Measurements from ENCODE around the gene CDCA7L.

Gene CDCA7L

DNA sequence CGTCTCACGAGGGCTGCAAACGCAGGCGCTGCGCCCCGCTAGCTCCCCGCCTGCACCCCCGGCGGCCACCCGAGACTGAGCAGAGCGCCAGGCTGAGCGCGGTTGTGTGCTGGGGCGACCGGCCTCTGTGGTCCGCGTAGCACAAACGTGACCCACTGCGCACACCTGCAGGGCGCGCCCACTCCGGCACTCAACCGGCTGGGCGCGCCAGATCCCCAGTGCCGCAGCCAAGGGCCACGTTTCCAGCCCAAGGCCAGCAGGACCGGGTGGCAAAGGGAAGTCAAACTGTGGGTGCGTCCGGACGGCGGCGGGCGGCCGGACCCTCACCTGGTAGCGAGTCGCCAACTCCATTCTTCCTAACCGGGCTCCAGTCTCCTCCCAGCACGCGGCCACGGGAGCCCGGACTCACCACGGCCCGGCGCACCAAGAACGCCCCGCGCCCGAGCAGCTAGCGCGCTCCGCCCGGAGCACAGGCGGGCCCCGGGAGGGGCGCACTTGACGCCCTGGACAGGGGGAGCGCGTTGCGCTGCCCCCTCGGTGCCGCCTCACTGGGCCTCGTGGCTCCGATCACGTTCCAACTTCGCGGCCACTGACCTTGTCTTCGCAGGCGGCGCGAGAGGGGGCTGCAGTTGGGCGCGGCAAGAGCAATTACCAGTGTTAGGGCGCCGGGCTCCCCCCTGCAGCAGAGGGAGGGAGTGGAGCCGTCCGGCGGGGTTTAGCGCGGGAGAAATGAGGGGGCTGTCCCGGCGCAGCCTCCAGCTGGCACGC, at the start of gene CDCA7L:
Gene CDCA7L (minus strand): TSS at position 446 of the 768 bp plus-strand sequence. CDS start 95 bp downstream, at position 351.
- DNase-seq (ENCODE audit: low read depth), result peak; percentile 43

GRCh38 chr7:21986096-21986495, 40.4 kb upstream of the CDCA7L start:
- no peak for DNase-seq (ENCODE audit: low read depth)

DNA sequence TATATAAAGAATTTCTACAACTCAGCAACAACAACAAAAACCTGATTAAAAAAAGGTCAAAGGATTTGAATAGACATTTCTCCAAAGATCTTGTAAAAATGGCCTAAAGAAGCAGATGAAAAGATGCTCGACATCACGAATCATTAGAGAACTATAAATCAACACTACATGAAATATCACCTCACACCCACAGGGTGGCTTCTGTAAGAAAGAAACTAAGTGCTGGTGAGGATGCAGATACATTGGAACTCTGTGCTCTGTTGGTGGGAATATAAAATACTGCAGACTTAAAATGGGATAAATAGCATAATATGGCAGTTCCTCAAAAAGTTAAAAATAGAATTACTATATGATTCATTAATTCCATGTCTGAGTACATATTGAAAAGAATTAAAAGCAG, 38.3 kb upstream of the CDCA7L start:
- DNase-seq (ENCODE audit: low read depth), result no peak

DNA sequence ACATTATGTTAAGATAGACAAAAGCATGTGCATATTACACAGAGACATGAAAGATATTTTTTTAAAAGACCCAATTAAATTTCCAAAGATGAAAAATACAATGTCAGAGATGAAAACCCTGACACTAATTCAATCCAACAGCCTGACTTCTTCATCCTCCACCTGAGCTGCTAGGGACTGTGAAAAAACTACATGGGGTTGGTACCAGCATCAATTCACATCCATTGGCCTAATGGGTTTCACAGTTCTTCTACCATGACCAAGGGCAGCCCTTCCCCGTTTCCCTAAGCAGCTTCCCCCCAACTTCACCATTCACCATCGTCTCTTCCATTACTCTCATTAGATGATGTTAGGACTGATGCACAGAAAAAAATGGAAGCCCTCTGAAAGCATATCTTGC, 37.4 kb upstream of the CDCA7L start:
- no peak for DNase-seq (ENCODE audit: low read depth)

DNA sequence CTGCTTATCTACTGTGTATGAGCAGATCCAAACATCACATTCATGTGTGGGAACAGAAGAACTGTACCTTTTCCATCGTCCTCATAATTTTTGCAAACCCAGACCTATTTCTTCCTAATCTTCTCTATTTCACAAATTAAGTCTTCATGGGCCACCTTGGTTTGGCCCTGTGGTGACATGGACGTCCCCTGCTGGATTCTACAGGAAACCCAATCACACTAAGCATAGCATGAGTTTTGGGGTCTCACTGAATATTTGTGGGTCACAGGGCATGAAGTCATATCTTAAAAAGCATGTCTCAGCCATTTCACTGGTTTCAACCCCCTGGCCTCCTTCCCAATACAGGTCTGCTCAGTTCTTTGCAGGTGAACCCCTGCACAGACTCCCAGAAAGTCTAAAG, 35.8 kb upstream of the CDCA7L start:
- no peak for DNase-seq (ENCODE audit: low read depth)

DNA sequence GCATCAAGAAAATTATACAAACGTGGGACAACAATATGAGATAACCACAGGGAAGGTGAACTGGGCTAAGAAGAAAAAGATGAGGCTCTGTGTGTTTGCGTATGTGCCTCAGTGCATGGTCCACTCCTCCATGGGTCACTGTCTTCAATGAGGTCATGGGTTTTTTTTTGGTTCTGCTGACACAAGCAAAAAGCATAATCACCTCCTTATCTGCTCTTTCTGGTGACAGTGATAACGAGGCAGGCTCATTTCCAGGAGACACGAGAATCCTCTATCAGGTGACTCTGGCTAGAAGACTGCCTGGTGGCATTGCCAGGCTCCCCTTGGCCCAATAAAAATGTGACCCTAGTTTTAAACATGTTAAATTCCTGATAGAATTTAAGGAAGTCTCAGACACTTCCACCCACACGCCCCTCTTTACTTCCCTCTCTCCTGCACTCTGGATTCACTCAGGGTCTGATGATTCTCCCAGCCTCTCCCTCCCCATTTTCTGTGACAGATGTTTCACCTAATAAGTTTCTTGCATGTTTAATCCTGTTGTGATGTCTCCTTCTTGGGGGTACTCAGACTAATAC, 35.3 kb upstream of the CDCA7L start:
- no peak for DNase-seq (ENCODE audit: low read depth)

GRCh38 chr7:21972397-21972784, 26.7 kb upstream of the CDCA7L start:
- DNase-seq (ENCODE audit: low read depth), result no peak

GRCh38 chr7:21971780-21972396, 26.2 kb upstream of the CDCA7L start:
- DNase-seq (ENCODE audit: low read depth), result no peak

- DNase-seq (ENCODE audit: low read depth), result no peak
Observed at GRCh38 chr7:21969822-21970221, 24.1 kb upstream of the CDCA7L start.

DNA sequence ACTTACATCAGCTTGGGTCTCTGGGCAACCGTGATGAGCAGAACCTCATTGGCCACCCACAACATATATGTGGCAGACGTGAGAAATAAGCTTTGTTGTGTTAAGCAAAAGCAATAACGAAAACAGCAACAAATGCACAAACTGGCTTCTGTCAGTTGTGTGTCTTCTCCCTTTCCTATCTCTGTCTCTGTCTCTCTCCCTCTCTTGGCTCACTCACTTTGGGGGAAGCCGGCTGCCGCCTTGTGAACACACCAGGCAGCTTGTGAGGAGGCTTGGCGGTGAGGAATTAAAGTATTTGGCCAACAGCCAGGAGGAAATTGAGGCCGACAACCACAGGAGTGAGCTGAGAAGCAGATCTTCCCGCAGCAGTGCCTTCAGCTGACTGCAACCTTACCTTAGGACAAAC, 21.9 kb upstream of the CDCA7L start:
- no peak for DNase-seq (ENCODE audit: low read depth)

DNA sequence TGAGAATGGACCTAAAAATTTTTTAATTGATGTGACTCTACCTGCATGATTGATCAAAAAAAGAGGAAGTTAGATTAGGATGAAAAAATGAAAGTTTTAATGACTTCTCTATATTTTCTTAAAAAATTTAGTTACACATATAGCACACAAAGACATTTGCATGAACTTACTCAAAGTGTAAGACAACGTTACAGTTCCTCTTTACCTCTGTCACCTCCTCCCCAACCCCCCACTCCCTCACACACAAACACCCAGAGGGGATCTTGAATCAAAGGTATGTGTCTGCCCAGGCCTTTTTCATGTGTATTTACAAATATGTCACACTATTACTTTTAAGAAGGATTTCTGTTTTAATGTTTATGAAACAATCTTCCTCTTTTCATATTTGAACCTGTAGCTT, 20.6 kb upstream of the CDCA7L start:
- no peak for DNase-seq (ENCODE audit: low read depth)

DNA sequence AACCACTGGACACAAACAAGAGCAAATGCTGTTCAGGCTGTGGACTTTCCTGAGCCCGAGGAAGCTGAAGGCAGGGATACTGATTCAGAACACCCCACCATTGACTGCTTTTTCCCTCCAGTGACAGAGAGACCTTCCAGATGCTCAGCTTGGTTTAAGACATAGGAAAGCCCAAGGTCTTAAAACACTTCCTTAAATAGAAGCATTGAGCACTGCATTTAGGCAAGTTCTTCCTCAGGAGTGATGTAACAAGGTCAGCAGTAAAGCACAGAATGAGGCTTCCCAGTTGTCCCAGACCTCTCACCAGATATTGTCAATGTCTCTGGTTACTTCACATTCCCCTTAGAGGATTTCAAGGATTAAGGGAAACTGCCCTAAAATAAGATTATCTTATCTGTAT, 19.6 kb upstream of the CDCA7L start:
- DNase-seq (ENCODE audit: low read depth), result no peak

- DNase-seq (ENCODE audit: low read depth), result no peak
Observed at GRCh38 chr7:21962677-21963076, 17.0 kb upstream of the CDCA7L start.

- peak; percentile 58 for DNase-seq (ENCODE audit: low read depth)
Observed at GRCh38 chr7:21960922-21961321, 15.2 kb upstream of the CDCA7L start.

- no peak for DNase-seq (ENCODE audit: low read depth)
Observed at GRCh38 chr7:21959387-21959776, 13.7 kb upstream of the CDCA7L start.

- DNase-seq (ENCODE audit: low read depth), result no peak
Observed at GRCh38 chr7:21953781-21954180, 8.1 kb upstream of the CDCA7L start.

- DNase-seq (ENCODE audit: low read depth), result no peak
Observed at GRCh38 chr7:21948887-21949540, 3.3 kb upstream of the CDCA7L start.

DNA sequence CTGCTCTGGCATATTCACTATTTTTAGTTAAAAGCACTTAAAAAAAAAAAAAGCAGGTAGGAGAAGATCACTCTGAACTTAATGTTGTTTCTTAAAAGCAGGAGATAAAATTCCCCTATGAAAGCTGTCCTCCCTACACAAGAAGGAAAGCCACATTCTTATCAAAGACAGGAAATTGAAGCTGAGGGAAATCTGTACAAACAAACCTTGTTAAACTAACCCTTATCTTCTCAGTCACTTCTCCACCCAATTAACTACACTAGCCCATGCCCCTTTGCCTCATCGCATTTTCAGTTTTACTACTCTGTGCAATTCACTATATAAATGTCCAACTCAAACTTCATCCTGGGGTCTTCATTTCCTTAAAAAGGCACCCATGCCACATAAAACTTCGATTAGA, 2.7 kb upstream of the CDCA7L start:
- DNase-seq (ENCODE audit: low read depth), result no peak

DNA sequence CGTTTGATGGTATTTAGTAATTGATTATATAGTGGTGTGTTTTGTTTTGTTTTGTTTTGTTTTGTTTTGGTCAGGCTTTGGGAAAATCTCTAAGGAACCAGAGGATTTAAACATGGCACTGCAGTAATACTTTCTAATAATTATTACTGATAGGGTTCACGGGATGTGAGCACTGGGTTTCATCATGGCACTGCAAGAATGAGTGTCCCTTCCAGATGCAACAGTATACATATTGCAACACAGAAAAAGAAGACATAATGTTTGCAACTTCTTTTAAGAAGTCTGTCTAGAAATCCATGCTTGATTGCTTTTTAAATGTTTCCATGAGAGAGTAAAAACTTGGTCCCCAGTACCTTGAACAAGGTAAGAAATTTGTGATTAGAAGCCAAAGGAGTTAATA, 2.2 kb upstream of the CDCA7L start:
- DNase-seq (ENCODE audit: low read depth), result no peak

- DNase-seq (ENCODE audit: low read depth), result no peak
Observed at GRCh38 chr7:21947056-21947455, 1.4 kb upstream of the CDCA7L start.

GRCh38 chr7:21946222-21946709, 567 bp upstream of the CDCA7L start:
- DNase-seq (ENCODE audit: low read depth), result no peak

DNA sequence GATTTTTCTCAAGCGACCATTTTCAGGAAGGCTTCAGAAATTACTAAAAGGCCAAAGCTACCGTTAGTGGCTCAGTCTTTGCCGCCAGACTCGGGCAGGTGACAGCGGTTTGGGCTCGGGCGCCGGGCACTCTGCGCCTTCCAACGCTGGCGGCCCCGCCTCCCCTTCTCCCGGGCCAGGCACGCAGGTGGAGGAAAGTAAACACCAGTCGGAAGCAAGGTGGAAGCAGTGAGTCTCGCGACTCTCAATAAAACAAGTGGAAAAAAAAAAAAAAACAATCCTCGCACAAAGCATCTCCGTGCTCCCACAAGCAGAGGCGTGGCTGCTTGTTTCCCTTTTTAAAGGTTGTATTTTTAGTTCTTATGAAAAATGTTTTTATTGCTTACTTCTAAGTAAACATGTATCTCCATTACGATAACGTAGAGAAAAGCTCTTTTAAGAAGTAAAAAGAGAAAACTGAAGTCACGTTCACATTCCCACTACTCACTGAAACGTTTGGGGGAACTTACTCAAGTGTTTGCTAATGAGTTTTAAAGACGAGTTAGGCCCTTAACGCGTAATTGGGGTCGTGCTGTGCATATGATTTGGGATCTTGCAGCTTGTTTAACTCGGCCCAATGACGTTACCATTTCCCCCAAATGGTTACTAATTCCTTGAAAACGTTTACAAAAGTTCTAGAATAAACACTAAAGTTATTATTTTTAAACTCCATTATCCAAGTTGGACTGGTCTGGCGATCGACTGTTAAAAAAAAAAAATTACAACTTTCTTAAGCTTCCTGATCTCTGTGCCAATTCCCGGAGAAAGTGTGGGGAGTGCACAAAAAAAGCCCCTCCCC, 864 bp downstream of the CDCA7L start:
- peak; percentile 12 for DNase-seq (ENCODE audit: low read depth)
